Liver (tissue), 9 donors: ENCODE measurements around the gene CCDC68. TPM values are rescaled to one million over a fixed set of nuclear protein-coding genes. Genes with fewer than 3 reads are reported as not detected.

Experiments
- DNase-seq: peaks from one replicate; pipeline ENCODE4 v3.0.0-alpha.2; 2017; ENCODE audit warnings: low spot score
- H3K27ac ChIP-seq, 2 donors: one replicate each; pipeline ENCODE4 v1.7.0; 2013; ENCODE audit warnings: inconsistent platforms in 2 of 2, low read length in 2 of 2, control low read depth in 1 of 2, low read depth in 1 of 2, mild to moderate bottlenecking in 1 of 2
- H3K27me3 ChIP-seq, 4 donors: one replicate each; pipeline versions ENCODE4 v1.6.1 to v1.7.0; 2013; ENCODE audit warnings: low read length in 3 of 4, inconsistent platforms in 1 of 4, mild to moderate bottlenecking in 1 of 4, moderate library complexity in 1 of 4; ENCODE audit not compliant: control insufficient read depth in 4 of 4, insufficient read depth in 4 of 4
- H3K36me3 ChIP-seq, 4 donors: one replicate each; pipeline versions ENCODE4 v1.6.1 to v1.7.0; 2013; ENCODE audit warnings: low read length in 3 of 4, mild to moderate bottlenecking in 3 of 4, low read depth in 1 of 4, moderate library complexity in 1 of 4; ENCODE audit not compliant: control insufficient read depth in 4 of 4, insufficient read depth in 3 of 4
- H3K4me1 ChIP-seq, 4 donors: one replicate each; pipeline versions ENCODE4 v1.6.1 to v1.7.0; 2013; ENCODE audit warnings: low read length in 3 of 4, mild to moderate bottlenecking in 3 of 4, moderate library complexity in 1 of 4; ENCODE audit not compliant: control insufficient read depth in 4 of 4, insufficient read depth in 4 of 4
- H3K4me3 ChIP-seq, 3 donors: one replicate each; pipeline versions ENCODE4 v1.6.1 to v1.7.0; 2013; ENCODE audit warnings: low read length in 3 of 3, control low read depth in 1 of 3, low read depth in 1 of 3, mild to moderate bottlenecking in 1 of 3
- H3K9ac ChIP-seq, 2 donors: one replicate each; pipeline ENCODE4 v1.7.0; 2013; ENCODE audit warnings: low read length in 2 of 2, mild to moderate bottlenecking in 2 of 2, moderate library complexity in 2 of 2, control low read depth in 1 of 2, low read depth in 1 of 2
- H3K9me3 ChIP-seq, 4 donors: one replicate each; pipeline versions ENCODE4 v1.6.1 to v1.7.0; 2013; ENCODE audit warnings: low read length in 3 of 4; ENCODE audit not compliant: control insufficient read depth in 4 of 4
- ATF3 ChIP-seq: IDR thresholded peaks from 2 replicates; pipeline ENCODE4 v1.6.1; 2016; ENCODE audit warnings: antibody characterized with exemption
- CTCF ChIP-seq: fragments of 150-350 bp; IDR thresholded peaks from 2 replicates; pipeline ENCODE4 v1.5.1; 2017; ENCODE audit warnings: improper control_type of control experiment, low read depth, low read length; ENCODE audit not compliant: missing input control
- EGR1 ChIP-seq, 2 donors: IDR thresholded peaks; 2 replicates each; pipeline ENCODE4 v1.6.1; 2016 to 2018; ENCODE audit warnings: antibody characterized with exemption in 2 of 2, low read depth in 2 of 2
- FOXA1 ChIP-seq: IDR thresholded peaks from 2 replicates; pipeline ENCODE4 v1.6.1; 2016; ENCODE audit warnings: antibody characterized with exemption
- GABPA ChIP-seq, 2 donors: IDR thresholded peaks in 1 of 2; conservative IDR thresholded peaks in 1 of 2; 2 replicates each; pipeline ENCODE4 v1.6.1; 2016; ENCODE audit warnings: antibody characterized with exemption in 2 of 2, mild to moderate bottlenecking in 1 of 2, moderate library complexity in 1 of 2
- HNF4A ChIP-seq, 2 donors: conservative IDR thresholded peaks; 2 replicates each; pipeline ENCODE4 v1.6.1; 2016; ENCODE audit warnings: antibody characterized with exemption in 2 of 2, mild to moderate bottlenecking in 2 of 2
- HNF4G ChIP-seq: IDR thresholded peaks from 2 replicates; pipeline ENCODE4 v1.6.1; 2016; ENCODE audit warnings: antibody characterized with exemption
- MAX ChIP-seq: IDR thresholded peaks from 2 replicates; pipeline ENCODE4 v1.6.1; 2016; ENCODE audit warnings: antibody characterized with exemption
- NR2F2 ChIP-seq: IDR thresholded peaks from 2 replicates; pipeline ENCODE4 v1.6.1; 2016; ENCODE audit warnings: antibody characterized with exemption
- RAD21 ChIP-seq, 2 donors: IDR thresholded peaks; 2 replicates each; pipeline ENCODE4 v1.6.1; 2016; ENCODE audit warnings: antibody characterized with exemption in 2 of 2, mild to moderate bottlenecking in 2 of 2
- REST ChIP-seq: IDR thresholded peaks from 2 replicates; pipeline ENCODE4 v1.6.1; 2016; ENCODE audit warnings: antibody characterized with exemption, mild to moderate bottlenecking
- RXRA ChIP-seq, 2 donors: IDR thresholded peaks; 2 replicates each; pipeline ENCODE4 v1.6.1; 2017 to 2018; ENCODE audit warnings: antibody characterized with exemption in 2 of 2, mild to moderate bottlenecking in 1 of 2
- SP1 ChIP-seq: IDR thresholded peaks from 2 replicates; pipeline ENCODE4 v1.6.1; 2018; ENCODE audit warnings: antibody characterized with exemption, mild to moderate bottlenecking
- TAF1 ChIP-seq: conservative IDR thresholded peaks from 2 replicates; pipeline ENCODE4 v1.6.1; 2016; ENCODE audit warnings: antibody characterized with exemption, mild to moderate bottlenecking
- YY1 ChIP-seq: IDR thresholded peaks from 2 replicates; pipeline ENCODE4 v1.6.1; 2016; ENCODE audit warnings: antibody characterized with exemption, mild to moderate bottlenecking
- ZBTB33 ChIP-seq: IDR thresholded peaks from 2 replicates; pipeline ENCODE4 v1.6.1; 2016; ENCODE audit warnings: antibody characterized with exemption
- WGBS: extraction: QIAGEN DNeasy Blood & Tissue Kit; methylation state at CpG from one replicate; pipeline ENCODE4 v1.1.7; 2013; 5-methylcytosine and 5-hydroxymethylcytosine counted together
- polyA plus RNA-seq, 2 donors: library from polyadenylated mRNA; stranded (reverse) in 1 of 2; unstranded in 1 of 2; fragments of 200-250 nt in 1 of 2; fragments of >200 nt in 1 of 2; fragmentation: Nextera tagmentation in 1 of 2; extraction: Ambion mirVana in 1 of 2; gene quantifications; one replicate each; pipeline versions ENCODE4 v1.2.1 to v1.2.3, GENCODE V29; 2013 to 2015
- total RNA-seq, 2 donors: library from RNA; depleted of rRNA; stranded (reverse); fragments of >200 nt; gene quantifications; one replicate each; pipeline ENCODE4 v1.2.3, GENCODE V29; 2014
- donor health status: healthy.
- donor health status: healthy.
- donor health status: healthy.
- donor health status: healthy.
- donor health status: healthy.

Gene CCDC68
- total and polyA plus RNA-seq, 4 donors: 2.6 to 17.5 (median 11.2) TPM

- H3K27ac ChIP-seq: no peak overlapping the region
- no peak for DNase-seq
- TF ChIP-seq GABPA (IDR thresholded peaks at IDR 0.05 in 1 of 2, conservative IDR thresholded peaks at IDR 0.05 in 1 of 2) (no peak), HNF4G (no peak), RAD21 (IDR thresholded peaks at IDR 0.05) (peak; percentile 90 to 95), TAF1 (no peak), SP1 (no peak), CTCF (peak; percentile 71)
- H3K4me3 ChIP-seq: no peak overlapping the region
- H3K9me3 ChIP-seq: no peaks in the 10 kb centered on the region
- no peaks in the 10 kb centered on the region for H3K36me3 ChIP-seq
- H3K9ac ChIP-seq: no peak overlapping the region
- H3K4me1 ChIP-seq: no peaks in the 10 kb centered on the region
- WGBS: 21% methylated on average over 9 of the region's 9 CpGs
- no peaks in the 10 kb centered on the region for H3K27me3 ChIP-seq
Measured at GRCh38 chr18:54983041-54983686, 23.9 kb upstream of the CCDC68 start.

- Histone ChIP-seq H3K4me3 (no peak overlapping the region), H3K9ac (no peak overlapping the region), H3K27ac (no peak overlapping the region), H3K4me1 (no peaks in the 10 kb centered on the region), H3K27me3 (no peaks in the 10 kb centered on the region), H3K9me3 (no peaks in the 10 kb centered on the region), H3K36me3 (no peaks in the 10 kb centered on the region)
- DNase-seq: no peak
- 94% methylated on average over 1 of the region's 1 CpG for WGBS
- no peak for TF ChIP-seq HNF4A (conservative IDR thresholded peaks at IDR 0.05)
- TF ChIP-seq TAF1: no peak
- TF ChIP-seq NR2F2: no peak
- TF ChIP-seq EGR1 (IDR thresholded peaks at IDR 0.05; ENCODE audit: low read depth in 2 of 2): no peak
- no peak for TF ChIP-seq REST
- TF ChIP-seq YY1: no peak
- no peak for TF ChIP-seq HNF4G
Measured at GRCh38 chr18:54981076-54981475, 21.8 kb upstream of the CCDC68 start.

DNA sequence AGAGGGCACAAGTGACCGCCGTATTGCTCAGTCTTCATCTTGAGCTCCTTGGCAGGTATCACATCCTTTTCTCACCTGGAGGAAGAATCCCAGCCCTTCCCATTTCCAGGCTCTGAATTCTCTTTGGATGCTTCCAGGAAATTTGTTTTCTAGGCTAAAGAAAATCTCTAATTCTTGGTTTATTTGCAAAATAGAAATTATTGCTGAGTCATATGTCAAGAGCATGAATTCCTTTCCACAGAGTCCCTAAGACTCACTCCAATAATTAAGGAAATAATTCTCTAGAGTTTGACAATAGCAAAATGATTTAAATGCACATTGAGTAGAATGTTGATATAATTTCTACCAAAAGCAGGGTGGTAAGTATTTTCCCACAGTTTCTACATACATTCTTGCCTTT, 16.3 kb upstream of the CCDC68 start:
- no peak overlapping the region for H3K27ac ChIP-seq
- no peak overlapping the region for H3K9ac ChIP-seq
- 70% methylated on average over 2 of the region's 2 CpGs for WGBS
- no peaks in the 10 kb centered on the region for H3K36me3 ChIP-seq
- no peak overlapping the region for H3K4me3 ChIP-seq
- no peaks in the 10 kb centered on the region for H3K4me1 ChIP-seq
- no peaks in the 10 kb centered on the region for H3K27me3 ChIP-seq
- H3K9me3 ChIP-seq: no peaks in the 10 kb centered on the region
- DNase-seq: no peak
- TF ChIP-seq HNF4G (no peak), ZBTB33 (no peak), YY1 (no peak), MAX (no peak), ATF3 (no peak), RXRA (IDR thresholded peaks at IDR 0.05) (no peak), HNF4A (conservative IDR thresholded peaks at IDR 0.05) (no peak), TAF1 (no peak), REST (no peak), FOXA1 (no peak), EGR1 (IDR thresholded peaks at IDR 0.05; ENCODE audit: low read depth in 2 of 2) (no peak)
